Activated naive CD4-positive, alpha-beta T cell treated with anti-CD3 and anti-CD28 coated beads for 36 hours (primary cell): ENCODE data around the gene TNS2. TPM values are rescaled to one million over a fixed set of nuclear protein-coding genes. Genes with fewer than 3 reads are reported as not detected.

ENCODE experiments used
- CTCF ChIA-PET: fragments of 350-600 bp; sonication (Branson Sonifier 250); formaldehyde crosslinking; loops from one replicate; lab custom pipeline; 2021; ENCODE audit warnings: antibody characterized with exemption; lab: Charles Lee
- DNase-seq: peaks from one replicate; pipeline ENCODE4 v3.0.0-alpha.2; 2020
- H3K27ac Mint-ChIP-seq: one replicate; pipeline ENCODE4 v1.8.0; 2021; ENCODE audit warnings: mild to moderate bottlenecking, mixed read lengths
- H3K27me3 Mint-ChIP-seq: one replicate; pipeline ENCODE4 v1.8.0; 2021; ENCODE audit warnings: low read depth, mixed read lengths
- H3K36me3 Mint-ChIP-seq: one replicate; pipeline ENCODE4 v1.8.0; 2021; ENCODE audit warnings: low read depth, mixed read lengths
- H3K4me1 Mint-ChIP-seq: one replicate; pipeline ENCODE4 v1.8.0; 2021; ENCODE audit warnings: low read depth, mixed read lengths
- H3K4me3 Mint-ChIP-seq: one replicate; pipeline ENCODE4 v1.8.0; 2021; ENCODE audit warnings: mild to moderate bottlenecking, moderate library complexity, mixed read lengths
- H3K9me3 Mint-ChIP-seq: one replicate; pipeline ENCODE4 v1.8.0; 2021; ENCODE audit warnings: mixed read lengths
- intact Hi-C: fragments of 100-400 bp; cut with micrococcal nuclease; formaldehyde crosslinking; loops from one replicate; pipeline ENCODE4 v1.15.1; 2023
- total RNA-seq, 2 experiments: library from RNA; stranded (reverse); gene quantifications; one replicate each; pipeline ENCODE4 v1.2.3, GENCODE V29; 2021

The TNS2 gene
- total RNA-seq, 2 experiments from 2014 or later = 0.37 to 0.67 TPM

DNA sequence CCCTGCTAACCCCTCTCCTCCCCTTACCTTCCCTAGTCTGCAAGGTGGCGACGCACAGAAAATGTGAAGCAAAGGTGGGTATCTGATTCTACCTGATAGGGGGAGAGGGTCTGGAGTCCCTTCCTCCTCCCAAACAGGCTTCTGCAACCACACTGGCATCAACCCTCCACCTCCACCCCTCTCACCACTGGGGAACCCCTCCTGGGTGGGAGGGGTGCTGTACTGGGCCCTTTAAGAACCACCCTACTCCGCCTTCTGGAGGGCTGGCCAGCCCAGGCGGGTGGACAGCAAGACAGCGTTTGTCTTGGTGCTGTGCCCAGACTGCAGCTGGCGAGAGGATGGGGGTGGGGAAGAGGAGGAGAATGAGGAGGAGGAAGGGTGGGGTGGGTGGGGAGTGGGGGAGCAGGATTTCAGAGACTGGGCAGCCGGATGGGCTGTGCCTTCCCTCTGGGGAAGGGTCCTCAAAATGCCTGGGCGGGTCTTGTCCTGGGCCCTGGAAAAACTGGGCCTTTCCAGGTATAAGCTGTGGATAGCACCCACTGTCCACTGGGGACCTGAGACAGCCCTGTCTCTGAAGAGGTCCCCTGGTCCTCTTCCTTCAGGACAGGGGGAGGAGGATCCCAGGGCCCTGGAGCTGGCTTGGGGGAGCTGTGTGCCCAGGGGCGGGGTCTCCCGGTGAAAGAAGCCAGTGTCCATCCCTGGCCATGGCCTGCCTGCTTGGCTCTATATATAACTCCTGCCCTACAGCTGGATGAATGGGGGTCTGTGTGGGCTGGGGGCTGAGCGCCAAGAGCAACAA, 2.8 kb downstream of the TNS2 start:
- CTCF ChIA-PET = interaction anchor here (1.0 to 4.2 kb wide), 5 partner anchors 8 to 53 kb away, joined by 3 to 32 read pairs (median 6); no protein-coding TSS in a partner anchor
- H3K36me3 Mint-ChIP-seq = no peaks in the 10 kb centered on the region
- no peak for DNase-seq
- H3K9me3 Mint-ChIP-seq = no peaks in the 10 kb centered on the region
- no peak overlapping the region for H3K27ac Mint-ChIP-seq
- H3K4me3 Mint-ChIP-seq = no peak overlapping the region
- intact Hi-C loops = no loop called here
- peaks cover 20% of the 10 kb centered on the region for H3K4me1 Mint-ChIP-seq
- no peaks in the 10 kb centered on the region for H3K27me3 Mint-ChIP-seq

DNA sequence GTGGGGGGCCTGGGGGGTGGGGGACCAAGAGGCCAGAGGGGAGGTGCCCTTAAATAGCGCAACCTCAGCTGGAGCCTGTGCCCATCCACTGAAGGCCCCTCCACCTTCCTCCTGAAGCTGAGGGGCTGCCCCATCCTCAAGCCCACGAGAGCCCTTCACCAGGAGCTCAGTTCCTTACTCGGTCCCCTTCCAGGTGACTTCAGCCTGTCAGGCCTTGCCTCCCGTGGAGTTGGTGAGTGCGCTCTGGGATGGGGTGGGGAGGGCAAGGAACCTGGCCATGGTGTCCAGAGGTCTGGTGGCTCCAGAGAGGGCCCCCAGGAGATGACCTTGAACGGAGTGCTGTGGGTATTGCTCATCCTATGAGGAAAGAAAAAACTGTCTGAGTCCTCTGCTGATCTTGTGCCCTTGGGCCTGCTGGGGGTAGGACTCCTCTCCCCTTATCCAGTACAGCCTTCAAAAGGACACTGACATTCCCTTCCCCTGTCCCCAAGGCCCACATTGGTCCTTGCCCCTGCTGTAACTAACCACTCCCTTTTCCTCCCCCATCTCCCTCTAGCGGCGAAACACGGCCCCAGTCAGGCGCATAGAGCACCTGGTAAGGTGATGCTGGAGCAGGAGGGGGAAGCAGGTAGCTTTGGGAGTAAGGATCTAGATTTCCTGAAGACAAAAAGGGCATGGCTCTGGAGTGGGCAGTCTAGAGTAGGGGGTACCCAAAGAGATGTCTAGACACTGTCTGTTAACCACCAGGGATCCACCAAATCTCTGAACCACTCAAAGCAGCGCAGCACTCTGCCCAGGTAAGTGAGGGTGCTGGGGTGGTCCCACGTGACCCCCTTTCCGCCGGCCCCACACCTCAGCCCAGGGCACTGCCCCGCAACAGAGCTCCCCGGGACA, 3.6 kb downstream of the TNS2 start:
- Mint-ChIP-seq H3K9me3 (no peaks in the 10 kb centered on the region), H3K27ac (peak overlapping the region; percentile 83), H3K4me3 (peak overlapping the region; percentile 95), H3K4me1 (peaks cover 20% of the 10 kb centered on the region), H3K36me3 (no peaks in the 10 kb centered on the region), H3K27me3 (no peaks in the 10 kb centered on the region)
- intact Hi-C loops = loop anchor here (1.0 kb wide), 2 partner anchors 26 to 47 kb away; partner anchors contain the start of genes EIF4B and SPRYD3
- DNase-seq = peak; percentile 79
- CTCF ChIA-PET = interaction anchor here (0.8 to 4.2 kb wide), 11 partner anchors 8 to 268 kb away, joined by 3 to 32 read pairs (median 4); partner anchors contain the start of gene AAAS

- peaks cover 11% of the 10 kb centered on the region for H3K4me1 Mint-ChIP-seq
- H3K4me3 Mint-ChIP-seq = peak overlapping the region; percentile 95
- DNase-seq = peak; percentile 95
- H3K27me3 Mint-ChIP-seq = no peaks in the 10 kb centered on the region
- no peaks in the 10 kb centered on the region for H3K9me3 Mint-ChIP-seq
- CTCF ChIA-PET = interaction anchor here (0.6 to 4.2 kb wide), 13 partner anchors 8 to 1034 kb away, joined by 3 to 32 read pairs (median 3); partner anchors contain the start of genes AAAS and SOAT2
- H3K36me3 Mint-ChIP-seq = no peaks in the 10 kb centered on the region
- H3K27ac Mint-ChIP-seq = peak overlapping the region; percentile 83
- intact Hi-C loops = loop anchor here (1.0 kb wide), 2 partner anchors 25 to 48 kb away; partner anchors contain the start of genes EIF4B and SPRYD3
Measured at GRCh38 chr12:53054112-53054878, 4.4 kb downstream of the TNS2 start.

DNA sequence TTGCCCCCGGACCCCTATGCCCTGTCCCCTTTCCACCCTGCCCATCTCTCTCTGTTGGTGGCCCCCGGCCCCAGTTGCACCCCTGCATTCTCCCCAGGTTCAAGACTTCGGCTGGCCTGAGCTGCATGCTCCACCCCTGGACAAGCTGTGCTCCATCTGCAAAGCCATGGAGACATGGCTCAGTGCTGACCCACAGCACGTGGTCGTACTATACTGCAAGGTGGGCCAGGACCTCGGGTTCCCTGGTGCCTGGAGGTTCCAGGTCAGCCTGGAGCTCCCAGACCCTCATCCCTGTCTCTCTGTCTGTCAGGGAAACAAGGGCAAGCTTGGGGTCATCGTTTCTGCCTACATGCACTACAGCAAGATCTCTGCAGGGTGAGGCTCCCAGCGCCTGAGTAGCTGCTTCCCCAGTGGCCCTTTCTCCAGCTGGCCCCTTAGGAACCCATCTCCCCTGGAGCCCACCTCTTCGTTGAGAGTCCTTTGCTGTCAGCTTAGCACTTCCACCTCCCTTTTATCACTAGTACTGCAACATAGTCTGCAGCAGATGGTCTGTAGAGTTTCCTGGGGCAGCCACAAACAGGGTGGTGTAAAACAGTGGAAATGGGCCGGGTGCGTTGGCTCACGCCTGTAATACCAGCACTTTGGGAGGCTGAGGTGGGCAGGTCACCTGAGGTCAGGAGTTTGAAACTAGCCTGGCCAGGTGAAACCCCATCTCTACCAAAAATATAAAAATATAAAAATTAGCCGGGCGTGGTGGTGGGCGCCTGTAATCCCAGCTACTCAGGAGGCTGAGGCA, 5.8 kb downstream of the TNS2 start:
- H3K27me3 Mint-ChIP-seq = no peaks in the 10 kb centered on the region
- peaks cover 8% of the 10 kb centered on the region for H3K4me1 Mint-ChIP-seq
- H3K36me3 Mint-ChIP-seq = no peaks in the 10 kb centered on the region
- no peak overlapping the region for H3K4me3 Mint-ChIP-seq
- DNase-seq = no peak
- CTCF ChIA-PET = interaction anchor here (0.5 to 4.2 kb wide), 7 partner anchors 10 to 242 kb away, joined by 3 to 32 read pairs (median 4); partner anchors contain the start of gene SOAT2
- intact Hi-C loops = no loop called here
- H3K9me3 Mint-ChIP-seq = no peaks in the 10 kb centered on the region
- H3K27ac Mint-ChIP-seq = no peak overlapping the region

DNA sequence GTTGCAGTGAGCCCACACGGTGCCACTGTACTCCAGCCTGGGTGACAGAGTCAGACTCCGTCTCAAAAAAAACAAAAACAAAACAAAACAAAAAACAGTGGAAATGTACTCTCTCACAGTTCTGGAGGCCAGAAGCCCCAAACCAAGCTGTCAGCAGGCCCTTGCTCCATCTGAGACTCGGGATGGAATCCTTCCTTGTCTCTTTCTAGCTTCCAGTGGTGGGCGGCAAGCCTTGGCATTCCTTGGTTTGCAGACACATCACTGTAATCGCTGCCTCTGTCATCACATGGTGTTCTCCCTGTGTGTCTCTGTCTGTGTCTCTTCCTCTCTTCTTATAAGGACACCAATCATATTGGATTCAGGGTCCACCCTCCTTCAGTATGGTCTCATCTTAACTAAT, 6.4 kb downstream of the TNS2 start:
- intact Hi-C loops = no loop called here
- Mint-ChIP-seq H3K27me3 (no peaks in the 10 kb centered on the region), H3K36me3 (no peaks in the 10 kb centered on the region), H3K9me3 (no peaks in the 10 kb centered on the region), H3K4me3 (no peak overlapping the region), H3K27ac (no peak overlapping the region), H3K4me1 (peaks cover 8% of the 10 kb centered on the region)
- CTCF ChIA-PET = interaction anchor here (0.5 to 4.2 kb wide), 6 partner anchors 10 to 242 kb away, joined by 3 to 32 read pairs (median 4); no protein-coding TSS in a partner anchor
- DNase-seq = no peak

DNA sequence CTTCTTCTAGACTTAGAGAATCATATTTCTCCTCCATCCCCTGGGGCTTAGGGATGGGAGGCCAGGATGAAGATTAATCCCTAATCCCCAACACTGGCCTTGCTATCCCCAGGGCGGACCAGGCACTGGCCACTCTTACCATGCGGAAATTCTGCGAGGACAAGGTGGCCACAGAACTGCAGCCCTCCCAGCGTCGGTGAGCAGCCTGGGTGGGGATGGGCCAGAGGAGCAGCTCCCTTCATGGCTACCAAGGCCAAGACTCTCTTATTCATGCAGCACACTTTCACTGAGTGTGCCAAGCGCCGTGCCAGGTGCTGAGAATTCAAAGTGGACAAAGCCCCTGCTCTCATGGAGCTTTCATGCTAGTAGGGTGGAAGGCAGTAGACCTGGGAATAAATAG, 7.0 kb downstream of the TNS2 start:
- no peaks in the 10 kb centered on the region for H3K9me3 Mint-ChIP-seq
- H3K27me3 Mint-ChIP-seq = no peaks in the 10 kb centered on the region
- CTCF ChIA-PET = interaction anchor here (1.1 to 4.2 kb wide), 3 partner anchors 9 to 41 kb away, joined by 3 to 32 read pairs (median 7); no protein-coding TSS in a partner anchor
- H3K4me1 Mint-ChIP-seq = peaks cover 8% of the 10 kb centered on the region
- DNase-seq = no peak
- intact Hi-C loops = no loop called here
- no peaks in the 10 kb centered on the region for H3K36me3 Mint-ChIP-seq
- H3K4me3 Mint-ChIP-seq = no peak overlapping the region
- no peak overlapping the region for H3K27ac Mint-ChIP-seq

DNA sequence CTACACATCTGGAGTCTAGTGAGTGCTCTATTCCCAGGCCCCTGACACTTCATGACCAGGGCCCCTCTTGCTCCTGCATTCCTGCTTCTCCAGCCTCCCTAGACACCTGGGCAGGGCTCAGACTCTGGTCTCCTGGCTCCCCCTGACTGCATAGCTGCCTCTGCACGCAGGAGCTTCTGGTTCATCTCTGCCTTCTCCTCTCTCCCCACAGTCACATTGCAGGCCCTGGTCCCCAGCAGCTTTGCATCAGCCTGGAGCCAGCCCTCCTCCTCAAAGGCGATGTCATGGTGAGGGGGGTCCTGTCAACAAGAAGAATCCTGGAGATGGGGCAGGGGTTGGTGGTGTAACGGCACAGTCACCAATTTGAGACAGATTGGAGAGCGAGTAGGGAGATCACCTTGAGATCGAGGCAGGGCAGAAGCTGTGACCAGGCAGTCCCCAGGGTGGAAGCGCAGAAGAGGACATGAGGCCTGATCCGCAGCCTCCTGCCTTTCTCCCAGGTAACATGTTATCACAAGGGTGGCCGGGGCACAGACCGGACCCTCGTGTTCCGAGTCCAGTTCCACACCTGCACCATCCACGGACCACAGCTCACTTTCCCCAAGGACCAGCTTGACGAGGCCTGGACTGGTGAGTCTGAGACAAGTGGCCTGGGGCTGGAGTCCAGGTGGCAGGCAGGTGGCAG, 8.1 kb downstream of the TNS2 start:
- no peaks in the 10 kb centered on the region for H3K27me3 Mint-ChIP-seq
- no peaks in the 10 kb centered on the region for H3K36me3 Mint-ChIP-seq
- CTCF ChIA-PET = interaction anchor here (0.5 to 2.0 kb wide), 4 partner anchors 8 to 63 kb away, joined by 3 to 7 read pairs (median 4); no protein-coding TSS in a partner anchor
- DNase-seq = no peak
- intact Hi-C loops = no loop called here
- no peaks in the 10 kb centered on the region for H3K9me3 Mint-ChIP-seq
- no peak overlapping the region for H3K27ac Mint-ChIP-seq
- peaks cover 8% of the 10 kb centered on the region for H3K4me1 Mint-ChIP-seq
- H3K4me3 Mint-ChIP-seq = no peak overlapping the region

DNA sequence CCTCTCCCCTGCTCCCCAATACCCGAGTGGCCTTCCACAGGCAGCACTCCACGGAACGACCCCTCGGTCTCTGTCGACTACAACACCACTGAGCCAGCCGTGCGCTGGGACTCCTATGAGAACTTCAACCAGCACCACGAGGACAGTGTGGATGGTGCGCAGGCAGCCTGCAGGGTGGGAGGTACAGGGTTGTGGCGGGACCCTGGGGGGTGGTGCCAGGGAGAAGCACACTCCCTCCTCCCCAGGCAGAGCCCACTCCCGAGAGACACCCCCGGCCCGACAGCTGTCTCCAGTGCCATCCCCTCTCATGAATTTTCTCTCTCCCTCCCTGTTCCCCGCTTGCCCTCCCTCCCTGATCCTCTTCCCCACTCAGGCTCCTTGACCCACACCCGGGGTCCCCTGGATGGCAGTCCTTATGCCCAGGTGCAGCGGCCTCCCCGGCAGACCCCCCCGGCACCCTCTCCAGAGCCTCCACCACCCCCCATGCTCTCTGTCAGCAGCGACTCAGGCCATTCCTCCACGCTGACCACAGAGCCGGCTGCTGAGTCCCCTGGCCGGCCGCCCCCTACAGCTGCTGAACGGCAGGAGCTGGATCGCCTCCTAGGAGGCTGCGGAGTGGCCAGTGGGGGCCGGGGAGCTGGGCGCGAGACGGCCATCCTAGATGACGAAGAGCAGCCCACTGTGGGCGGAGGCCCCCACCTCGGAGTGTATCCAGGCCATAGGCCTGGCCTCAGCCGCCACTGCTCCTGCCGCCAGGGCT, 9.0 kb downstream of the TNS2 start:
- intact Hi-C loops = no loop called here
- H3K9me3 Mint-ChIP-seq = no peaks in the 10 kb centered on the region
- no peak overlapping the region for H3K27ac Mint-ChIP-seq
- CTCF ChIA-PET = interaction anchor here (2.0 kb wide), 1 partner anchor 40 kb away, joined by 5 read pairs; no protein-coding TSS in a partner anchor
- H3K27me3 Mint-ChIP-seq = no peaks in the 10 kb centered on the region
- peaks cover 4% of the 10 kb centered on the region for H3K4me1 Mint-ChIP-seq
- H3K4me3 Mint-ChIP-seq = no peak overlapping the region
- DNase-seq = no peak
- H3K36me3 Mint-ChIP-seq = no peaks in the 10 kb centered on the region

DNA sequence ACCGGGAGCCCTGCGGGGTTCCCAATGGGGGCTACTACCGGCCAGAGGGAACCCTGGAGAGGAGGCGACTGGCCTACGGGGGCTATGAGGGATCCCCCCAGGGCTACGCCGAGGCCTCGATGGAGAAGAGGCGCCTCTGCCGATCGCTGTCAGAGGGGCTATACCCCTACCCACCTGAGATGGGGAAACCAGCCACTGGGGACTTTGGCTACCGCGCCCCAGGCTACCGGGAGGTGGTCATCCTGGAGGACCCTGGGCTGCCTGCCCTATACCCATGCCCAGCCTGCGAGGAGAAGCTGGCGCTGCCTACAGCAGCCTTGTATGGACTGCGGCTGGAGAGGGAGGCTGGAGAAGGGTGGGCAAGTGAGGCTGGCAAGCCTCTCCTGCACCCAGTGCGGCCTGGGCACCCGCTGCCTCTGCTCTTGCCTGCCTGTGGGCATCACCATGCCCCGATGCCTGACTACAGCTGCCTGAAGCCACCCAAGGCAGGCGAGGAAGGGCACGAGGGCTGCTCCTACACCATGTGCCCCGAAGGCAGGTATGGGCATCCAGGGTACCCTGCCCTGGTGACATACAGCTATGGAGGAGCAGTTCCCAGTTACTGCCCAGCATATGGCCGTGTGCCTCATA, 9.7 kb downstream of the TNS2 start:
- no peaks in the 10 kb centered on the region for H3K27me3 Mint-ChIP-seq
- no peaks in the 10 kb centered on the region for H3K4me1 Mint-ChIP-seq
- CTCF ChIA-PET = interaction anchor here (2.0 kb wide), 1 partner anchor 40 kb away, joined by 5 read pairs; no protein-coding TSS in a partner anchor
- no peak overlapping the region for H3K4me3 Mint-ChIP-seq
- H3K36me3 Mint-ChIP-seq = no peaks in the 10 kb centered on the region
- intact Hi-C loops = no loop called here
- H3K9me3 Mint-ChIP-seq = no peaks in the 10 kb centered on the region
- no peak overlapping the region for H3K27ac Mint-ChIP-seq
- DNase-seq = no peak
